ENCODE data around the gene XRCC4. TPM values are rescaled to one million over a fixed set of nuclear protein-coding genes. Genes with fewer than 3 reads are reported as not detected.

XRCC4 gene
- total RNA-seq, 3 donors from 2014 or later = 8.8 to 10.8 (median 10.4) TPM

- Histone ChIP-seq H3K4me1 (no peaks in the 10 kb centered on the region), H3K27me3 (no peaks in the 10 kb centered on the region), H3K27ac (no peak overlapping the region), H3K36me3 (no peaks in the 10 kb centered on the region), H3K9me3 (no peaks in the 10 kb centered on the region), H3K4me3 (no peak overlapping the region)
- no peak for TF ChIP-seq POLR2A (IDR thresholded peaks at IDR 0.05)
- no peak for TF ChIP-seq POLR2AphosphoS5 (IDR thresholded peaks at IDR 0.05)
- TF ChIP-seq CTCF (IDR thresholded peaks at IDR 0.05) = no peak
- intact Hi-C loops (cut with DNase I; ENCODE audit: low total_unique reads) = no loop called here
- DNase-seq (ENCODE audit: low spot score in 2 of 2) = no peak
Measured at GRCh38 chr5:83387041-83387440, 309.7 kb downstream of the XRCC4 start.

- H3K4me3 ChIP-seq = no peak overlapping the region
- no peaks in the 10 kb centered on the region for H3K9me3 ChIP-seq
- intact Hi-C loops (cut with DNase I; ENCODE audit: low total_unique reads) = no loop called here
- H3K27me3 ChIP-seq = no peaks in the 10 kb centered on the region
- H3K4me1 ChIP-seq = no peaks in the 10 kb centered on the region
- no peak overlapping the region for H3K27ac ChIP-seq
- DNase-seq (ENCODE audit: low spot score in 2 of 2) = no peak
- TF ChIP-seq CTCF (IDR thresholded peaks at IDR 0.05) (no peak), POLR2AphosphoS5 (IDR thresholded peaks at IDR 0.05) (no peak), POLR2A (IDR thresholded peaks at IDR 0.05) (no peak)
- no peaks in the 10 kb centered on the region for H3K36me3 ChIP-seq
Measured at GRCh38 chr5:83388608-83389007, 311.3 kb downstream of the XRCC4 start.

- no peaks in the 10 kb centered on the region for H3K36me3 ChIP-seq
- no peaks in the 10 kb centered on the region for H3K4me1 ChIP-seq
- H3K27ac ChIP-seq = no peak overlapping the region
- intact Hi-C loops (cut with DNase I; ENCODE audit: low total_unique reads) = no loop called here
- H3K27me3 ChIP-seq = no peaks in the 10 kb centered on the region
- H3K4me3 ChIP-seq = no peak overlapping the region
- no peak for TF ChIP-seq CTCF (IDR thresholded peaks at IDR 0.05)
- no peak for TF ChIP-seq POLR2AphosphoS5 (IDR thresholded peaks at IDR 0.05)
- TF ChIP-seq POLR2A (IDR thresholded peaks at IDR 0.05) = no peak
- DNase-seq (ENCODE audit: low spot score in 2 of 2) = no peak
- H3K9me3 ChIP-seq = no peaks in the 10 kb centered on the region
Measured at GRCh38 chr5:83392766-83393503, 315.6 kb downstream of the XRCC4 start.

GRCh38 chr5:83393504-83393866 lies 316.1 kb downstream of the XRCC4 start:
- intact Hi-C loops (cut with DNase I; ENCODE audit: low total_unique reads) = no loop called here

GRCh38 chr5:83394190-83394589 lies 316.8 kb downstream of the XRCC4 start:
- Histone ChIP-seq H3K4me1 (no peaks in the 10 kb centered on the region), H3K36me3 (no peaks in the 10 kb centered on the region), H3K9me3 (no peaks in the 10 kb centered on the region), H3K4me3 (no peak overlapping the region), H3K27ac (no peak overlapping the region), H3K27me3 (no peaks in the 10 kb centered on the region)
- intact Hi-C loops (cut with DNase I; ENCODE audit: low total_unique reads) = no loop called here
- TF ChIP-seq POLR2AphosphoS5 (IDR thresholded peaks at IDR 0.05) (no peak), POLR2A (IDR thresholded peaks at IDR 0.05) (no peak), CTCF (IDR thresholded peaks at IDR 0.05) (no peak)
- DNase-seq (ENCODE audit: low spot score in 2 of 2) = no peak

More at GRCh38 chr5:83393504-83393866, 316.1 kb downstream of the XRCC4 start:
- no peak for DNase-seq (ENCODE audit: low spot score in 2 of 2)
- Histone ChIP-seq H3K27me3 (no peaks in the 10 kb centered on the region), H3K36me3 (no peaks in the 10 kb centered on the region), H3K4me3 (no peak overlapping the region), H3K4me1 (no peaks in the 10 kb centered on the region), H3K27ac (no peak overlapping the region), H3K9me3 (no peaks in the 10 kb centered on the region)
- TF ChIP-seq CTCF (IDR thresholded peaks at IDR 0.05) = no peak

Data from breast epithelium (tissue), 4 donors.